ENCODE data around the gene TSHZ2.
"Not testable (repeated sequence)": the region's sequence is repeated elsewhere in the genome, so short reads cannot be mapped to it uniquely, and the experiment has no call there.

The TSHZ2 gene

DNA sequence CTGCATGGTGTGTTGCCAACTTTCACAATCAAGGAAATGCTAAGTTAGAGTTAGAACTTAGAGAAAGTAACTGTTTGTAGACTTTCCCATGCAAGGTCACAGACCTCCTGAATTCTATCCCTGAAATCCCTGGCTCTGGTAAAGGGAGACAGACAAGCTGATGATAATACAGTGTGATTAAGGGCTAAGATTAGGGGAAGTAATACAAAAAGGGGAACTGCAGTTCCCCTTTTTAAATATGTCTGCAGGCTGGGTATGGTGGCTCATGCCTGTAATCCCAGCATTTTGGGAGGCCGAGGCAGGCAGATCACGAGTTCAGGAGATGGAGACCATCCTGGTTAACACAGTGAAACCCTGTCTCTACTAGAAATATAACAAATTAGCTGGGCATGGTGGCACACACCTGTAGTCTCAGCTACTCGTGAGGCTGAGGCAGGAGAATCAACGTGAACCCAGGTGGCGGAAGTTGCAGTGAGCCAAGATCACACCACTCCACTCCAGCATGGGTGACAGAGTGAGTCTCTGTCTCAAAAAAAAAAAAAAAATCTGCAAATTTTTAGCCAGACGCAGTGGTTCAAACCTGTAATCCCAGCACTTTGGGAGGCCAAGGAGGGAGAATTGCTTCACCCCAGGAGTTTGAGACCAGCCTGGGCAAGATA is 560.6 kb downstream of the TSHZ2 start:
- not testable (repeated sequence) for H3K9ac ChIP-seq (ENCODE audit: low read depth, low read length); H3K4me1 ChIP-seq (ENCODE audit: insufficient read depth, low read length); H3K9me3 ChIP-seq (ENCODE audit: insufficient read depth, low read depth, low read length); H3K27ac ChIP-seq (ENCODE audit: low read length); H3K36me3 ChIP-seq (ENCODE audit: insufficient read depth, low read depth, low read length); H3K27me3 ChIP-seq (ENCODE audit: insufficient read depth, low read length); H3K4me3 ChIP-seq (ENCODE audit: low read length)

DNA sequence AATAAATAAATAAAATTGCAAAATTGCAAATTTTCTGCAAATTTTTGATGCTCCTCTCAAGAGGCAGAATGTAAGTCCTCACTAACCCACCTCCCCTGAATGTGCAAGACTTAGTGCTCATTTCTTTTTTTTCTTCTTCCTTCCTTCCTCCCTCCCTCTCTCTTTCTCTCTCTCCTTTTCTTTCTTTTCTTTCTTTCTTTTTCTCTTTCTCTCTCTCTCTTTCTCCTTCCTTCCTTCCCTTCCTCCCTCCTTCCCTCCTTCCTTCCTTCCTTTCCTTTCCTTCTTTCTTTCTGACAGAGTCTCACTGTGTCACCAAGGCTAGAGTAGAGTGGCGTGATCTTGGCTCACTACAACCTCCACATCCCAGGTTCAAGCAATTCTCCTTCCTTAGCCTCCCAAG is 561.3 kb downstream of the TSHZ2 start:
- Histone ChIP-seq H3K4me1 (ENCODE audit: insufficient read depth, low read length) (no peaks in the 10 kb centered on the region), H3K9me3 (ENCODE audit: insufficient read depth, low read depth, low read length) (no peaks in the 10 kb centered on the region), H3K4me3 (ENCODE audit: low read length) (no peak overlapping the region), H3K9ac (ENCODE audit: low read depth, low read length) (no peak overlapping the region), H3K36me3 (ENCODE audit: insufficient read depth, low read depth, low read length) (no peaks in the 10 kb centered on the region), H3K27ac (ENCODE audit: low read length) (no peak overlapping the region), H3K27me3 (ENCODE audit: insufficient read depth, low read length) (no peaks in the 10 kb centered on the region)

DNA sequence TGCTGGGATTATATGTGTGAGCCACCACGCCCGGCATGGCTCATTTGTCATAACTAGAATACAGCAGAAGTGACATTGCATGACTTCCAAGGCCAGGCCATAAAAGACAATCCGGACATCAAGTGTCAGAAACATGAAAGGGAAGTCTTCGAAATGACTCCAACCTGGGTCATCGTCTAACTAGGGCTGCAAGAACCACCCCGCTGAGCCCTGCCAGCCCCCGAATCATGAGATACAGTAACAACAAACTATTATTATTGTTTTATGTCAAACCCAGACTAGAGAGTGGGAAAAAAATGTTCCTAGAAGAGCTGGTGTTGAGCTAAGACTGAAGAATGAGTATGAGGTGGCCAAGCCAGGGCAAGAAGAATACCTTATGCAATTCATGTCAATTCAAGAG is 561.9 kb downstream of the TSHZ2 start:
- Histone ChIP-seq H3K36me3 (ENCODE audit: insufficient read depth, low read depth, low read length) (no peaks in the 10 kb centered on the region), H3K4me1 (ENCODE audit: insufficient read depth, low read length) (no peaks in the 10 kb centered on the region), H3K27ac (ENCODE audit: low read length) (no peak overlapping the region), H3K4me3 (ENCODE audit: low read length) (no peak overlapping the region), H3K9ac (ENCODE audit: low read depth, low read length) (no peak overlapping the region), H3K9me3 (ENCODE audit: insufficient read depth, low read depth, low read length) (no peaks in the 10 kb centered on the region), H3K27me3 (ENCODE audit: insufficient read depth, low read length) (no peaks in the 10 kb centered on the region)

DNA sequence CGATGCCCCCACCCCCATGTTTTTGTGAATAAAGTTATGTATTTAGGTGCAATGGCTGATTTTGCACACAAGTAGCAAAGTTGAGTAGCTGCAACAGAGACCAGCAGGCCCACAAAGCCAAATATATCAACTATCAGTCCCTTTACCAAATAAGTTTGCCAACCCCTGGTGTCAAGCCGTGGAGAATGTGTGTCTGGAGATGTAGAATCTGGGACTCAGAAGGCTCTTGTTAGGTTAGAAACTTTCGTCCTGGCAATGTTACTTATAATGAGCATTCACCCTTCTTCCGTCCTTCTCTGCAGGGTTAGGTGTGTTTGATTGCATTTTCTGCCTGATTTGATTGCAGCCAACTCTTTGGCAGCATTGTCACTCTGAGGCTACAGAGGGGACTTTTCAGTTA is 563.7 kb downstream of the TSHZ2 start:
- no peaks in the 10 kb centered on the region for H3K27me3 ChIP-seq (ENCODE audit: insufficient read depth, low read length)
- no peaks in the 10 kb centered on the region for H3K4me1 ChIP-seq (ENCODE audit: insufficient read depth, low read length)
- no peak overlapping the region for H3K9ac ChIP-seq (ENCODE audit: low read depth, low read length)
- no peaks in the 10 kb centered on the region for H3K9me3 ChIP-seq (ENCODE audit: insufficient read depth, low read depth, low read length)
- H3K27ac ChIP-seq (ENCODE audit: low read length) = no peak overlapping the region
- H3K36me3 ChIP-seq (ENCODE audit: insufficient read depth, low read depth, low read length) = no peaks in the 10 kb centered on the region
- no peak overlapping the region for H3K4me3 ChIP-seq (ENCODE audit: low read length)

DNA sequence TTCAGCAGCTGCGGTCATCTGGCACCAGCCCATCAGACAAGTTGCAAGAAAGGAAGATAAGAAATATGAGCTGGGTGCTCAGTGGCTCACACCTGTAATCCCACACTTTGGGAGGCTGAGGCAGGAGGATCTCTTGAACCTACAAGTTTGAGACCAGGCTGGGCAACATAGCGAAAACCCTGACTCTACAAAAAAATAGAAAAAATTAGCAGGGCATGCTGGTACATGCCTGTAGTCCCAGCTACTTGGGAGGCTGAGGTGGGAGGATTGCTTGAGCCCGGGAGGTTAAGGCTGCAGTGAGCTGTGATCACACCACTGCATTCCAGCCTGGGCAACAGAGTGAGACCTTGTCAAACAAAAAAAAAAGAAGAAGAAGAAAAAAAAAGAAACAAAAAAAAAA is 564.2 kb downstream of the TSHZ2 start:
- not testable (repeated sequence) for H3K27ac ChIP-seq (ENCODE audit: low read length); H3K9ac ChIP-seq (ENCODE audit: low read depth, low read length); H3K36me3 ChIP-seq (ENCODE audit: insufficient read depth, low read depth, low read length); H3K4me3 ChIP-seq (ENCODE audit: low read length); H3K9me3 ChIP-seq (ENCODE audit: insufficient read depth, low read depth, low read length); H3K4me1 ChIP-seq (ENCODE audit: insufficient read depth, low read length); H3K27me3 ChIP-seq (ENCODE audit: insufficient read depth, low read length)

DNA sequence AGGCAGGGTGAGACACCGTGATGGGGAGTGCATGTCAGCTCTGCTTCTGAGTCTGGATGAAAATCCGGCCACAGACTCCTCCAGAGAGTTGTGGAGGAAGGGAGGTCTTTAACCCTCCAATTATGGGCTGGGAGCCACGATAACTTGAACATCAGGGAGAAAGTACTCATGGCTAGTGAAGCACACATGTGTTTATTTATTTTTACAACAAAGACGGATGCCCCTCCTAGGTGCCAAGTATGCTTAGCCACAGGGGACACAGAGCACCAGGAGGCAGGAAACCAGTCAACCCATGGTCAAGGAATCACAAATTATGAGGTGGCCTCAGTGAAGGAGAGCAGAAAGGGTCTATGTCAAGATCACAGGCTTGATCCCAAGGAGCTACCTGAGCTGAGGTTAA is 567.4 kb downstream of the TSHZ2 start:
- Histone ChIP-seq H3K9ac (ENCODE audit: low read depth, low read length) (no peak overlapping the region), H3K27me3 (ENCODE audit: insufficient read depth, low read length) (no peaks in the 10 kb centered on the region), H3K9me3 (ENCODE audit: insufficient read depth, low read depth, low read length) (no peaks in the 10 kb centered on the region), H3K27ac (ENCODE audit: low read length) (no peak overlapping the region), H3K4me1 (ENCODE audit: insufficient read depth, low read length) (no peaks in the 10 kb centered on the region), H3K36me3 (ENCODE audit: insufficient read depth, low read depth, low read length) (no peaks in the 10 kb centered on the region), H3K4me3 (ENCODE audit: low read length) (no peak overlapping the region)

Data from iPS-20b (cell line).